HG03039 (cell line): ENCODE results near the gene STX8.
"Not testable (repeated sequence)": the region's sequence is repeated elsewhere in the genome, so short reads cannot be mapped to it uniquely, and the experiment has no call there.

Experiments
- ATAC-seq: cut with Tn5 transposase; IDR thresholded peaks from one replicate; pipeline ENCODE4 v1.9.1; 2021; ENCODE audit warnings: mild to moderate bottlenecking, moderate library complexity; ENCODE audit not compliant: unreplicated experiment

Gene STX8

DNA sequence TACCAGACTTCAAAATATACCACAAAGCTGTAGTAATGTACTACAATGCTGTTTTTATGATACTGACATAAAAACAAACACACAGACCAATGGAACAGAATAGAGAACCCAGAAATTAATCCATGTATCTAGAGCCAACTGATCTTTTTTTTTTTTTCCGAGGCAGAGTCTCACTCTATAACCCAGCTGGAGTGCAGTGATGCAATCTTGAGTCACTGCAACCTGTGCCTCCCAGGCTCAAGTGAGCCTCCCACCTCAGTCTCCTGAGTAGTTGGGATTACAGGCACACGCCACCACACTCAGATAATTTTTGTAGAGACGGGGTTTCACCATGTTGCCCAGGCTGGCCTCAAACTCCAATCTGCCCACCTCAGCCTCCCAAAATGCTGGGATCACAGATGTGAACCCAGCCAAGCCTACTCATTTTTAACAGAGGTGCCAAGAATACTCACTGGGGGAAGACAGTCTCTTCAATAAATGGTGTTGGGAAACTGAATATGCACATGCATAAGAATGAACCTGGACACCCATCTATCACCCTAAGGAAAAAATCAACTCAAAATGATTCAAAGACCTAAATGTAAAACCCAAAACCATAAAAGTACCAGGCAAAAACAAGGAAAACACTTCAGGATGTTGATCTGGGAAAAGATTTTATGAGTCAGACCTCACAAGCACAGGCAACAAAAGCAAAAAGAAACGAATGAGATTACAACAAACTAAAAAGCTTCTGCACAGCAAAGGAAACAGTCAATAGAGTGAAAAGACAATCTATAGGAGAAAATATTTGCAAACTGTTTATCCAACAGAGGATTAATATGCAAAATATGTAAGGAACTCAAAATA lies 63.1 kb downstream of the STX8 start:
- ATAC-seq: no peak

DNA sequence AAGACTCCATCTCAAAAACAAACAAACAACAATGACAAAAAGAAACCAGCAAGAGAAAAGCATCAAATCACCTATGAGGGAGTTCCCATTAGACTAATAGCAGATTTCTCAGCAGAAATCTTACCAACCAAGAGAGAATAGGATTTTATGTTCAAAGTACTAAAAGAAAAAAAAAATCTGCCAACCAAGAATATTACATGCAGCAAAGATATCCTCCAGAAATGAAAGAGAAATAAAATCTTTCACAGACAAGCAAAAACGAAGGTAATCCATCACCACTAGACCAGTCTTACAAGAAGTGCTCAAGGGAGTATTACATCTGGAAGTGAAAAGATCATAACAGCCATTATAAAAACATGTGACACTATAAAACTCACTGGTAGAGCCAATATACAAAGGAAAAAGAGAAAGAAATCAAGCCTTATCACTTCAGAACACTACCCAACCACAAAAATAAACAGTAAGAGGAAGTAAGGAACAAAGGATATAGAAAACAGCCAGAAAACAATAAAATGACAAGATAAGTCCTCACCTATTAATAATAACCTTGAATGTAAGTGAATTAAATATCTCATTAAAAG lies 66.3 kb downstream of the STX8 start:
- ATAC-seq: no peak

DNA sequence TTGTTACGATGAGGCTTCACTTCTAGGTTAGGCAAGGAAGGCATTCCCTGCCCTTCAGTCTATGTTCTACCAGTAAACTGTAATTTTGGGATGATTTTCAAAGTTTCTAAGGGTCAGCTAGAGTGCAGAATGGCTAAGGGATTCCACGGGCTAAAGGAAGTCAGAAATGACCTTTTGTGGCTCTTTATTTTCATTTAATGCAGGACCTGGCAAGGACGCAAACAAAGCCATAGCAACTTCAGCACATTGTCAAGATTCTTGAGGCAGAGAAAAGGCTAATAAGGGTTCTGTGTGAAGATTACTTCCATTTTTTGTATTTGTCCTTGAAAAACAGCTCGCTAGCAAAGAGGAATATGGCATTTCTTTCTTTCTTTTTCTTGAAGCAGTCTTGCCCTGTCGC lies 76.6 kb downstream of the STX8 start:
- ATAC-seq: no peak

DNA sequence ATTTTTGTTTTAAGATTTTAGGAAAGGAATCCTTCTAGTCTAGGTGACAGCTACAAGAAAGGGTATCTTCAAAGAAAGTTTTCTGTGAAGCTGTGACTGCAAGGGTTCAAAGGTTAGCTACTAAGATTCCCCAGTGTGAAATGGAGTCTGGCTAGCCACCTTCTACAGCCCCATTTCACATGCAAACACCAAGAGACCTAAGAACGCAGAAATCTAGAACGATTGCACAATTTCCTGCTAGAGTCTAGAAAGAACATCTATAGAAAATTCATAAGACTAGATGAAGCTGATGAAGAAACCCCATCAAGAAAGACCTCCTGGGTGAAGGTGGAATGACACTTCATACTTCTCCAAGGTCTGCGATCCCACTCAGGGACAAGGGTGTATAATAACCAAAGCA lies 77.1 kb downstream of the STX8 start:
- ATAC-seq: no peak

- ATAC-seq: no peak
Measured at GRCh38 chr17:9488556-9488955, 87.1 kb downstream of the STX8 start.

DNA sequence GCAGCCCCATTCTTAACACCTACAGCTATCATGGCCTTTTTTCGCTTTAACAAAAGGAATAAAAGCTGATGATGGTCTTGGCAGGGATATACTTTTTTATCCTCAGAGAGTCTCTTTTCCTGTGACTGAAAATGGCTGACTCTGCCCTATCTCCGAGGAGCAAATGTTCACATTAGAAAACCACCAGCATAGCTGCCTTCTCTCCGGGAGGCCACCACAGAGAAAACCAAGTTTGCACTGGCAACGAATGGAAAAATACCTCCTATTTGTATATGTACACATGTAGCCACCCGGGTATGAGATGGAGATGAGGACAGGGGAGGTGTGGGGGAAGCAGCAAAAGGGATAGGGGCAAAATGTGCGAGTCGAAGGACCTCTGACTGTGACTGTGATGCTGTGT lies 88.2 kb downstream of the STX8 start:
- no peak for ATAC-seq

GRCh38 chr17:9484789-9485188 lies 90.8 kb downstream of the STX8 start:
- no peak for ATAC-seq

GRCh38 chr17:9479964-9480363 lies 95.7 kb downstream of the STX8 start:
- no peak for ATAC-seq

GRCh38 chr17:9478889-9479288 lies 96.7 kb downstream of the STX8 start:
- no peak for ATAC-seq

- no peak for ATAC-seq
Measured at GRCh38 chr17:9475101-9475658, 100.4 kb downstream of the STX8 start.

- ATAC-seq: no peak
Measured at GRCh38 chr17:9473711-9474110, 101.9 kb downstream of the STX8 start.

- ATAC-seq: no peak
Measured at GRCh38 chr17:9472541-9472940, 103.1 kb downstream of the STX8 start.

- no peak for ATAC-seq
Measured at GRCh38 chr17:9472094-9472493, 103.5 kb downstream of the STX8 start.

- no peak for ATAC-seq
Measured at GRCh38 chr17:9470171-9470570, 105.4 kb downstream of the STX8 start.

DNA sequence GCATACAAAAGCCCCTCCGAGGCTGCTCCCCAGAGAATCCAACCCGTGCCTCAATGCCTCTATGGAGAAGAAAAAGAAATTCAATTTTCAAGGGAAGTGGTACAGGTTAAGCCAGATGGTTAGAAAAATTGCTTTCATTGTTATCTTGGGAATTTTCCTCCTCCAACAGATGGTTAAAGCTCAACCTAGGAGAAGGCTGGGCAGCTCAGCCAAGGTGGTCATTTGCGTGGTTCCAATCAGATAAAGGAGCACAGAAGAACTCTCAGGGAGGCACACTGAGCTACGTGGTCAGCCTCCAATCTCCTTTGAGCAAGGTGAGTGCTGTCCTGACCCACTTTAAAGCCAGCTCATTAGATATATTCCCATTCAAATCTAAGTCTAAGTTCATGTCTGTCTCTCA lies 106.7 kb downstream of the STX8 start:
- ATAC-seq: no peak

DNA sequence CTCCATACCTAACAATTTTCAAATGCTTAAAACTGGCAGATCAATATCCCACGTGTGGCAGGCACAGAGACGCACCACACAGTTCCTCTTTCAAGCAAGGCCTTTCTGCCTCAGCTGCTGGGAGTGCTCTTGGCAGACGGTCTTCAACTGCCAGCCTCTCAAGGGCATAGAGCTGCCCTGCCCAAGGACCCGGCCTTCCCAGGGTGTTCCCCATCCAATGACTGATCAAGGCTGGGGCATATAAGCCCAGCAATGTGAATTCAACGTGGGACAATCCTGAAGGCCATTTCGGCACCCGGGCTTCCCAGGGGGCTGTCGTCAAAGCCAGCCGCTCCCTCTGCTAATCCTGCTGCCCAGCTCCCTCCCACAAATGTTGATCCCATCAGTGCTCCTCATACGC lies 107.1 kb downstream of the STX8 start:
- no peak for ATAC-seq

DNA sequence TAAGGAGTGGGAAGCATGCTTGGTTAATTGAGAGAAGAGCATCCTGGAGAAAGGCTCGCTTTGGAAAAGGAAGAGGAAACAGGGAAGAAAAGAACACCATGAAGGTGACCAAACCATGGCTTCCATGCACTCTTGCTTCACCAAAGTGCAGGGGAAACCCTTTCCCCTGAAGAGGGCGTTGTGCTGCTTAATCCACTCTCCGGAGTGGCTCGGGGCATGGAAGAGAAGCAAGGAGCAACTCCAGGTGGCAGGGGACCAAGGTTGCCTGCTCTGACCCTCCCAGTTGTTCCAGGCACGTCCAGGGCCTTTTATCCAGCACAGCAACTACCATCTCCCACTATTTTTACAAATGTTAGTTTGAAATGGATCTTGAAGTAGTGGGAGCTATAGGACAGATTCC lies 108.1 kb downstream of the STX8 start:
- no peak for ATAC-seq

- ATAC-seq: no peak
Measured at GRCh38 chr17:9465210-9465921, 110.3 kb downstream of the STX8 start.

DNA sequence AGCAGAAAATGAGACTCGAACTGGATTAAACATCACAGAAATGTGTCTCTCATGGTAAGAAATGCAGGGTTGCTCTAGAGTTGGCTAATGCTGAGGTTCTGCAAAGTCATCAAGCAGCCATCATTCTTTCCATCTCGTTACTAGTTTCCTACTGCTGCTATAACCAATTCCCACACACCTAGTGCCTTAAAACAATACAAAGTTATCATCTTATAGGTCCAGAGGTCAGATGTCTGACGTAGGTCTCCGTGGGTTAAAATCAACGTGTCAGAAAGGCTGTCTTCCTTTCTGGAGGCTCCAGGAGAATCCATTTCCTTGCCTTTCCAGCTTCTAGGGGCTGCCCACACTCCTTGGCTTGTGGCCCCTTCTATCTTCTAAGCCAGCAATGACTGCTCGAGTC lies 118.6 kb downstream of the STX8 start:
- no peak for ATAC-seq

DNA sequence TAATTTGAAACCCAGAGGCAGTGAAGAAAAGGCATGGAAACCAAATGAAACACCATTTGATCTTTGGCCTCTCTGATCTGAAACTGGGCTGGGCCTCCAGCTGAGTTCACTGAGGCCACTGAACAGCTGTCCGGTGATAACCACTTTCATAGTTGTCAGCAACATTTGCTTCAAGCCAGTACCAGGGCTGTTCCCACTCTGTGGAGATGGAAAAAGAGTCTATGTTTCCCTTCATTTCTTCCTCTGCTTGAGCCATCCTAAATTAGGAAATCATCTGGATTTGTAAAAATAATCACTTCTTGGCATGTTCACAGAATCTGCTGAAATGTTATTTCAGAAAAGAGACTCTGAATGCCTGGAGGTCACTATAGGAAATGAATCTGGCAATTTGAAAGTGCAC lies 119.3 kb downstream of the STX8 start:
- ATAC-seq: no peak

GRCh38 chr17:9451934-9452333 lies 123.7 kb downstream of the STX8 start:
- ATAC-seq: no peak

DNA sequence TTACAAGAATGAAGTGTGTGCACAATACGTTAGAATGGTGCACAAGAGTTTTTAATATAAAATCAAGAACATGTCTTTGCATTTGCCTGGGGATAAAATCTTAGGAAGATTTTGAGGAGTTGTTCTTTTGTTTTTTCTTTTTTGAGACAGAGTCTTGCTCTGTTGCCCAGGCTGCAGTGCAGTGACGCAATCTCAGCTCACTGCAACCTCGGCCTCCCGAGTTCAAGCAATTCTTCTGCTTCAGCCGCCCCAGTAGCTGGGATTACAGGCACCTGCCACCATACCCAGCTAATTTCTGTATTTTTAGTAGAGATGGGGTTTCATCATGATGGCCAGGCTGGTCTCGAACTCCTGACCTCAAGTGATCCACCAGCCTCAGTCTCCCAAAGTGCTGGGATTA lies 128.3 kb downstream of the STX8 start:
- not testable (repeated sequence) for ATAC-seq
